SK-N-SH (cell line): Measurements from ENCODE around the gene GRB2. TPM values are rescaled to one million over a fixed set of nuclear protein-coding genes. Genes with fewer than 3 reads are reported as not detected.

ENCODE experiments used
- CTCF ChIA-PET: fragments of 300-600, 350-600 bp; formaldehyde crosslinking; extraction: SDS; loops from one replicate; lab custom pipeline; 2021; lab: Yijun Ruan, JAX
- POLR2A ChIA-PET: fragments of 350-600 bp; sonication (Branson Sonifier 250); formaldehyde crosslinking; extraction: SDS; loops from one replicate; lab custom pipeline; 2020; ENCODE audit warnings: antibody characterized with exemption, inconsistent platforms; lab: Yijun Ruan, JAX
- DNase-seq: peaks from one replicate; pipeline ENCODE4 v3.0.0; 2012
- H2AFZ ChIP-seq: fragments of 200-600 bp; sonication (generic); 2 replicates; pipeline ENCODE4 v1.8.1; 2016; ENCODE audit warnings: antibody characterized with exemption, mild to moderate bottlenecking, low read depth
- H3F3A ChIP-seq: fragments of 200-600 bp; sonication (generic); replicated peaks from 2 replicates; pipeline ENCODE3; 2016; ENCODE audit warnings: antibody characterized with exemption, mild to moderate bottlenecking; ENCODE audit not compliant: insufficient read depth
- H3K27ac ChIP-seq, 2 experiments: fragments of 200-500 bp in 1 of 2; fragments of 200-600 bp in 1 of 2; sonication (Bioruptor generic) in 1 of 2; sonication (generic), shearing (Covaris generic) in 1 of 2; 2 replicates each; pipeline versions ENCODE4 v1.5.1 to v1.6.1; 2014 to 2016; ENCODE audit warnings: low read depth in 2 of 2, inconsistent platforms in 1 of 2, low read length in 1 of 2, mild to moderate bottlenecking in 1 of 2, mixed read lengths in 1 of 2
- H3K27me3 ChIP-seq: fragments of 200-600 bp; sonication (generic), shearing (Covaris generic); 2 replicates; pipeline ENCODE4 v1.6.1; 2016; ENCODE audit warnings: mixed run types; ENCODE audit not compliant: insufficient read depth
- H3K36me3 ChIP-seq, 2 experiments: fragments of 200-500 bp in 1 of 2; fragments of 200-600 bp in 1 of 2; sonication (Bioruptor generic) in 1 of 2; sonication (generic) in 1 of 2; replicated peaks in 1 of 2; 2 replicates each; pipeline versions ENCODE3 to v1.5.1; 2014 to 2016; ENCODE audit warnings: low read length in 1 of 2, mild to moderate bottlenecking in 1 of 2; ENCODE audit not compliant: insufficient read depth in 2 of 2, control insufficient read depth in 1 of 2
- H3K4me1 ChIP-seq, 2 experiments: fragments of 200-500 bp in 1 of 2; fragments of 200-600 bp in 1 of 2; sonication (Bioruptor generic) in 1 of 2; sonication (generic), shearing (Covaris generic) in 1 of 2; 2 replicates each; pipeline versions ENCODE4 v1.5.1 to v1.6.1; 2014 to 2016; ENCODE audit warnings: low read depth in 1 of 2, low read length in 1 of 2, mixed run types in 1 of 2; ENCODE audit not compliant: insufficient read depth in 2 of 2, control insufficient read depth in 1 of 2
- H3K4me2 ChIP-seq: fragments of 200-600 bp; sonication (generic), shearing (Covaris generic); 2 replicates; pipeline ENCODE4 v1.6.1; 2017; ENCODE audit warnings: mixed run types
- H3K4me3 ChIP-seq, 2 experiments: fragments of 200-500 bp in 1 of 2; fragments of 200-600 bp in 1 of 2; sonication (Bioruptor generic) in 1 of 2; sonication (generic), shearing (Covaris generic) in 1 of 2; 2 replicates each; pipeline versions ENCODE4 v1.5.1 to v1.8.1; 2014 to 2016; ENCODE audit warnings: low read depth in 2 of 2, inconsistent platforms in 1 of 2, low read length in 1 of 2, mild to moderate bottlenecking in 1 of 2, mixed read lengths in 1 of 2, moderate library complexity in 1 of 2
- H3K79me2 ChIP-seq: fragments of 200-600 bp; sonication (generic); 2 replicates; pipeline ENCODE4 v1.8.1; 2017; ENCODE audit warnings: mild to moderate bottlenecking; ENCODE audit not compliant: insufficient read depth
- H3K9ac ChIP-seq: fragments of 200-600 bp; sonication (generic); 2 replicates; pipeline ENCODE4 v1.6.1; 2017; ENCODE audit warnings: mixed run types
- H3K9me2 ChIP-seq: fragments of 200-600 bp; sonication (generic); 2 replicates; pipeline ENCODE4 v1.6.1; 2017; ENCODE audit warnings: mixed run types
- H3K9me3 ChIP-seq: fragments of 200-600 bp; sonication (generic); 2 replicates; pipeline ENCODE4 v1.6.1; 2017; ENCODE audit warnings: mixed run types, mild to moderate bottlenecking, moderate library complexity
- H4K20me1 ChIP-seq: fragments of 200-600 bp; sonication (generic); 2 replicates; pipeline ENCODE4 v1.6.1; 2017; ENCODE audit warnings: mild to moderate bottlenecking, mixed run types; ENCODE audit not compliant: insufficient read depth
- CHD2 ChIP-seq: fragments of 150-350 bp; IDR thresholded peaks from 2 replicates; pipeline ENCODE4 v1.6.1; 2018; ENCODE audit warnings: low read length; ENCODE audit not compliant: partially characterized antibody
- ELF1 ChIP-seq: IDR thresholded peaks from 2 replicates; pipeline ENCODE4 v1.4.0; 2012
- EZH2phosphoT487 ChIP-seq: fragments of 200-600 bp; sonication (generic); IDR thresholded peaks from 2 replicates; pipeline ENCODE4 v1.6.1; 2017; ENCODE audit warnings: low read depth, mixed run types, mild to moderate bottlenecking, antibody characterized with exemption, moderate library complexity, borderline replicate concordance
- FOSL2 ChIP-seq: IDR thresholded peaks from 2 replicates; pipeline ENCODE4 v1.4.0; 2012; ENCODE audit warnings: low read depth, mild to moderate bottlenecking, moderate library complexity, borderline replicate concordance
- FOXJ3 ChIP-seq: sonication (generic); formaldehyde crosslinking; IDR thresholded peaks from 2 replicates; pipeline ENCODE4 v1.5.1; 2020; ENCODE audit warnings: mild to moderate bottlenecking, missing genetic modification reagents
- GATA2 ChIP-seq: sonication (generic); formaldehyde crosslinking; IDR thresholded peaks from 2 replicates; pipeline ENCODE4 v1.5.0; 2020; ENCODE audit warnings: mild to moderate bottlenecking, missing genetic modification reagents
- IRF3 ChIP-seq: fragments of 150-350 bp; IDR thresholded peaks from 2 replicates; pipeline ENCODE4 v1.6.1; 2016; ENCODE audit warnings: mild to moderate bottlenecking, low read depth, low read length
- JUND ChIP-seq: IDR thresholded peaks from 2 replicates; pipeline ENCODE4 v1.4.0; 2012
- MAX ChIP-seq: IDR thresholded peaks from 2 replicates; pipeline ENCODE4 v1.4.0; 2012; ENCODE audit warnings: low read depth
- MEF2A ChIP-seq: IDR thresholded peaks from 2 replicates; pipeline ENCODE4 v1.4.0; 2012; ENCODE audit warnings: low read depth, borderline replicate concordance
- NRF1 ChIP-seq: IDR thresholded peaks from 2 replicates; pipeline ENCODE4 v1.6.1; 2012; ENCODE audit warnings: low read depth, mild to moderate bottlenecking, low read length
- PBX3 ChIP-seq: IDR thresholded peaks from 2 replicates; pipeline ENCODE4; 2012
- POLR2AphosphoS5 ChIP-seq: IDR thresholded peaks from 2 replicates; pipeline ENCODE4 v1.6.1; 2012; ENCODE audit warnings: low read depth, low read length
- RXRA ChIP-seq: IDR thresholded peaks from 2 replicates; pipeline ENCODE4 v1.4.0; 2012; ENCODE audit warnings: low read depth, mild to moderate bottlenecking, borderline replicate concordance
- SIN3A ChIP-seq: IDR thresholded peaks from 2 replicates; pipeline ENCODE4 v1.6.1; 2012; ENCODE audit warnings: low read depth, mild to moderate bottlenecking, low read length, moderate library complexity, borderline replicate concordance
- SMC3 ChIP-seq: IDR thresholded peaks from 2 replicates; pipeline ENCODE4 v1.6.1; 2012; ENCODE audit warnings: low read depth, low read length, improper control_type of control experiment
- TAF1 ChIP-seq: IDR thresholded peaks from 2 replicates; pipeline ENCODE4 v1.6.1; 2012; ENCODE audit warnings: low read depth, mild to moderate bottlenecking, low read length, moderate library complexity, borderline replicate concordance
- TCF12 ChIP-seq: IDR thresholded peaks from 2 replicates; pipeline ENCODE4 v1.4.0; 2012
- USF2 ChIP-seq: fragments of 150-350 bp; IDR thresholded peaks from 2 replicates; pipeline ENCODE4 v1.6.1; 2017; ENCODE audit warnings: antibody characterized with exemption, low read length, low read depth, borderline replicate concordance
- YY1 ChIP-seq: IDR thresholded peaks from 2 replicates; pipeline ENCODE4 v1.4.0; 2012; ENCODE audit warnings: low read depth, mild to moderate bottlenecking
- WGBS: methylation state at CpG from one replicate; pipeline ENCODE4 v1.1.6; 2017; ENCODE audit warnings: low lambda C conversion rate; 5-methylcytosine and 5-hydroxymethylcytosine counted together
- polyA plus RNA-seq, 3 experiments: library from polyadenylated mRNA; depleted of rRNA; stranded (reverse); fragments of >200 nt; gene quantifications; 2 replicates each; pipeline ENCODE4 v1.2.3, GENCODE V29; 2012
- TF ChIP-seq, protein P1 (sequence below): fragments of 200-600 bp; sonication (generic); IDR thresholded peaks from 2 replicates; pipeline ENCODE4 v1.6.1; 2017; ENCODE audit warnings: antibody characterized with exemption, mild to moderate bottlenecking, moderate library complexity

The GRB2 gene
- polyA plus RNA-seq, 1 of the 3 experiments (the other 2 are of a cell fraction) = 89.6 TPM

- Histone ChIP-seq H4K20me1 (peaks cover 75% of the 10 kb centered on the region), H2AFZ (no peak overlapping the region), H3K4me3 (no peak overlapping the region), H3K4me1 (peaks cover 5 to 21% of the 10 kb centered on the region in 2 experiments)
- CTCF ChIA-PET = interaction anchor here (0.7 to 1.2 kb wide), 2 partner anchors 63 to 66 kb away, joined by 3 to 4 read pairs; no protein-coding TSS in a partner anchor
- TF ChIP-seq YY1 (no peak), FOSL2 (no peak), GATA2 (CRISPR knock-in tag) (no peak), TCF12 (no peak), ELF1 (no peak), USF2 (no peak), JUND (no peak), MEF2A (no peak), MAX (no peak), EZH2phosphoT487 (no peak)
- TF ChIP-seq, all 33 proteins: peak for 0
- Histone ChIP-seq H3K79me2 (peaks cover 100% of the 10 kb centered on the region), H3K36me3 (peaks cover 6 to 15% of the 10 kb centered on the region in 2 experiments), H3K9ac (no peak overlapping the region), H3K9me3 (no peaks in the 10 kb centered on the region), H3K4me2 (no peak overlapping the region), H3K9me2 (no peaks in the 10 kb centered on the region), H3K27me3 (no peaks in the 10 kb centered on the region), H3F3A (peaks cover 12% of the 10 kb centered on the region), H3K27ac (no peak overlapping the region)
- POLR2A ChIA-PET = no interaction called here
- DNase-seq = no peak
- WGBS = 64% methylated on average over 3 of the region's 3 CpGs
These were observed 16.9 kb downstream of the GRB2 start for GRCh38 chr17:75388476-75389030.

GRCh38 chr17:75387771-75388170, 17.7 kb downstream of the GRB2 start:
- H2AFZ ChIP-seq = no peak overlapping the region
- 96% methylated on average over 3 of the region's 3 CpGs for WGBS
- no peak overlapping the region for H3K4me2 ChIP-seq
- peaks cover 5% of the 10 kb centered on the region for H3F3A ChIP-seq
- ChIA-PET POLR2A (no interaction called here), CTCF (interaction anchor here (0.7 to 1.2 kb wide), 3 partner anchors 10 to 65 kb away, joined by 3 to 4 read pairs (median 3); no protein-coding TSS in a partner anchor)
- TF ChIP-seq MAX (no peak), RXRA (no peak), JUND (no peak), TCF12 (no peak), SIN3A (no peak), FOXJ3 (no peak), MEF2A (no peak), POLR2AphosphoS5 (no peak), PBX3 (no peak), GATA2 (CRISPR knock-in tag) (no peak), FOSL2 (no peak), EZH2phosphoT487 (no peak), SMC3 (no peak), IRF3 (no peak), NRF1 (no peak), TAF1 (no peak), CHD2 (no peak)
- TF ChIP-seq, protein P1, sequence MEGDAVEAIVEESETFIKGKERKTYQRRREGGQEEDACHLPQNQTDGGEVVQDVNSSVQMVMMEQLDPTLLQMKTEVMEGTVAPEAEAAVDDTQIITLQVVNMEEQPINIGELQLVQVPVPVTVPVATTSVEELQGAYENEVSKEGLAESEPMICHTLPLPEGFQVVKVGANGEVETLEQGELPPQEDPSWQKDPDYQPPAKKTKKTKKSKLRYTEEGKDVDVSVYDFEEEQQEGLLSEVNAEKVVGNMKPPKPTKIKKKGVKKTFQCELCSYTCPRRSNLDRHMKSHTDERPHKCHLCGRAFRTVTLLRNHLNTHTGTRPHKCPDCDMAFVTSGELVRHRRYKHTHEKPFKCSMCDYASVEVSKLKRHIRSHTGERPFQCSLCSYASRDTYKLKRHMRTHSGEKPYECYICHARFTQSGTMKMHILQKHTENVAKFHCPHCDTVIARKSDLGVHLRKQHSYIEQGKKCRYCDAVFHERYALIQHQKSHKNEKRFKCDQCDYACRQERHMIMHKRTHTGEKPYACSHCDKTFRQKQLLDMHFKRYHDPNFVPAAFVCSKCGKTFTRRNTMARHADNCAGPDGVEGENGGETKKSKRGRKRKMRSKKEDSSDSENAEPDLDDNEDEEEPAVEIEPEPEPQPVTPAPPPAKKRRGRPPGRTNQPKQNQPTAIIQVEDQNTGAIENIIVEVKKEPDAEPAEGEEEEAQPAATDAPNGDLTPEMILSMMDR = no peak
- peaks cover 6 to 15% of the 10 kb centered on the region in 2 experiments for H3K36me3 ChIP-seq
- no peaks in the 10 kb centered on the region for H3K9me3 ChIP-seq
- peaks cover 83% of the 10 kb centered on the region for H4K20me1 ChIP-seq
- H3K9me2 ChIP-seq = no peaks in the 10 kb centered on the region
- H3K4me3 ChIP-seq = no peak overlapping the region
- H3K9ac ChIP-seq = no peak overlapping the region
- DNase-seq = no peak
- no peaks in the 10 kb centered on the region for H3K27me3 ChIP-seq
- peaks cover 5 to 21% of the 10 kb centered on the region in 2 experiments for H3K4me1 ChIP-seq
- peaks cover 100% of the 10 kb centered on the region for H3K79me2 ChIP-seq
- no peak overlapping the region for H3K27ac ChIP-seq
